HG03045 (cell line): Measurements from ENCODE around the gene PLD4.

Experiments used
- ATAC-seq: cut with Tn5 transposase; IDR thresholded peaks from one replicate; pipeline ENCODE4 v1.9.1; 2021; ENCODE audit warnings: mild to moderate bottlenecking, moderate library complexity; ENCODE audit not compliant: unreplicated experiment

PLD4 gene

DNA sequence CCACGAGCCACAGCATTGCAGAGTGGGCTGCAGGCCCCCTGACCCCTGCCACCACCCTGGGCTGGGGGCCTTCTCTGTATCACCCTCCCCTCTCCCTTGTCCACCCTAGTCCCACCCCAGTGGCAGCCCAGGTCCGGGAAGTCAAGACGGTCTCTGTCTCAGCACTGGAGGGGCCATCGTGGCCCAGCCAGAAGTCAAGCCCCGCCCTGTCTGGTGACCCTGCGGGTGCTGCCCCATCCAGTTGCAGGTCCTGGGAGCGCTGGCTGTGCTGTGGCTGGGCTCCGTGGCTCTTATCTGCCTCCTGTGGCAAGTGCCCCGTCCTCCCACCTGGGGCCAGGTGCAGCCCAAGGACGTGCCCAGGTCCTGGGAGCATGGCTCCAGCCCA is 2.7 kb downstream of the PLD4 start:
- no peak for ATAC-seq

DNA sequence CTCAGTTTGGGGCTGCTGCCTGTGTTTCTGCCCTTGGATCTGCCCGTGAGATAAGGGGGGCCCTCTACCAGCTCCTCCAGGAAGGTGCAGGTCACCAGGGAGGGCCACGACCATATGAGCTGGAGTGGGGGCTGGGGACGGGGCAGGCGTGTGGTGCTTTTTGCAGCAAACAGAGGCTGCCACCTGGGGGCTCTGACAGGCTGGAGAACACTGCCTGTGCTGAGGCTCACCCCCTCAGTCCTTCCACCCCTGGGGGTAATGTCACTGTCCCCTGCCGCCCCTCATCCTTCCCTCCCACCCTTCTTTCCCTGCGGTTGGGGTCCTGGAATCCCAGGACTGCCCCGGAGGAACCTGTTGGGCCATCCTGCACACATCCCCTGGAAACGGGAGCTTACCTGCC is 3.2 kb downstream of the PLD4 start:
- ATAC-seq = no peak

DNA sequence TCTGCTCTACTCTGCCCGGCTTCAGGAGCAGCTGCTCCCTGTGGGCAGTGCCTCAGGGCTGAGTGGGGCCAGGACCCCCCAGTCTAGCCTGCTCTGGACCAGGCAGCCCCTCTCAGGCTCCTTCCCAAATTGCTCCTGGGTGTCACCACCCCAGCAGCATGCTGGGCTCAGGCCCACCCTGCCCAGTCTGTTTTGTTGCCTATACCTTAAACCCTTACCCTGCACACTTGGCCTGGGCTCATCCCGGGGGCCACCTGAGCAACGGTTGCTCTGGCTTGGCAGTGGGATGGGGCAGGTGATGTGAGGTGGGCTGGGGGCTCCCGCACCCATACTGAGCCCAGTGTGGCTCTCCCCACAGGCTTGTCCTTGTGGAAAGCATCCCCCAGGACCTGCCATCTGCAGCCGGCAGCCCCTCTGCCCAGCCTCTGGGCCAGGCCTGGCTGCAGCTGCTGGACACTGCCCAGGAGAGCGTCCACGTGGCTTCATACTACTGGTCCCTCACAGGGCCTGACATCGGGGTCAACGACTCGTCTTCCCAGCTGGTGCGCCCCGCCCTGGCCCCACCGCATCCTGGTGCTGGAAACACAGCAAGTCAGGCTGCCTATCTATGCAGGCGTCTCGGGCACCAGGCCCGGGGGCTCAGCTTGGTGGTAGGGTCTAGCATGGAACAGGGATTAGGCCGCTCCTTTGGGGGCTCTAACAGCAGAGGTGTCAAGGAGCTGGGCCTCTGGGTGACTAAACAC is 3.9 kb downstream of the PLD4 start:
- ATAC-seq = no peak

DNA sequence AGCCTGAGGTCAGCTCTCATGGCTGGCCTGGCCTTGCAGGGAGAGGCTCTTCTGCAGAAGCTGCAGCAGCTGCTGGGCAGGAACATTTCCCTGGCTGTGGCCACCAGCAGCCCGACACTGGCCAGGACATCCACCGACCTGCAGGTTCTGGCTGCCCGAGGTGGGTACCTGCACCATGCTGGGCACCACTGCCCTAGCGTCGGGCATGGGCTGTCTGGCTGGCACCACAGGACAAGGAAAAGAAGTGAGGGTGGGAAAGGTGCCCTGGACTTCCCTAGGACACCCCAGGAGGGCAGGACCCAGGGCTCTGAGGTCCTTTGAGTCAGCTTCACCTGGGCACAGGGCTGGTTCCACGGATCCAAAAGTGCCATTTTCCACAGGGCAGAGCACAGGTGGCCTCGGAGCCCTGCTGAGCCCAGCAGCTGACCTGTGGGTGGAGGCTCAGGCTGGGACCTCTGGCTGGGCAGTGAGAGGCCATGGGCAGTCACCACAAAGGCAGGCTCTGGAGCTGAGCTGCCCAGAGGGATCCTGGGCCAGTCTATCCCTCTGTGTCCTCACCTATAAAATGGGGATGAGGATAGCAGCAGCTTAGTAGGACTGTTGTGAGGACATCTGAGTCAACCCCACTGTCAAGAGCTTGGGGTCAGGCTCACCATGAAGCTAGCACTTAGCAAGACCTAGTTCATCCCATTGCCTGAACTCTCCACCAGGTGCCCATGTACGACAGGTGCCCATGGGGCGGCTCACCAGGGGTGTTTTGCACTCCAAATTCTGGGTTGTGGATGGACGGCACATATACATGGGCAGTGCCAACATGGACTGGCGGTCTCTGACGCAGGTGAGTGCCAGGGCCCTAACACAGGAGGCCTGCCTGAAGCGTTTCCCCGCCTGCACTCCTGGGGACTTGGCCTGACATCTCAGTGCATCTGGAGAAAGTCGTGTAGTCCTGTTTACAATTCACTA is 4.9 kb downstream of the PLD4 start:
- no peak for ATAC-seq

DNA sequence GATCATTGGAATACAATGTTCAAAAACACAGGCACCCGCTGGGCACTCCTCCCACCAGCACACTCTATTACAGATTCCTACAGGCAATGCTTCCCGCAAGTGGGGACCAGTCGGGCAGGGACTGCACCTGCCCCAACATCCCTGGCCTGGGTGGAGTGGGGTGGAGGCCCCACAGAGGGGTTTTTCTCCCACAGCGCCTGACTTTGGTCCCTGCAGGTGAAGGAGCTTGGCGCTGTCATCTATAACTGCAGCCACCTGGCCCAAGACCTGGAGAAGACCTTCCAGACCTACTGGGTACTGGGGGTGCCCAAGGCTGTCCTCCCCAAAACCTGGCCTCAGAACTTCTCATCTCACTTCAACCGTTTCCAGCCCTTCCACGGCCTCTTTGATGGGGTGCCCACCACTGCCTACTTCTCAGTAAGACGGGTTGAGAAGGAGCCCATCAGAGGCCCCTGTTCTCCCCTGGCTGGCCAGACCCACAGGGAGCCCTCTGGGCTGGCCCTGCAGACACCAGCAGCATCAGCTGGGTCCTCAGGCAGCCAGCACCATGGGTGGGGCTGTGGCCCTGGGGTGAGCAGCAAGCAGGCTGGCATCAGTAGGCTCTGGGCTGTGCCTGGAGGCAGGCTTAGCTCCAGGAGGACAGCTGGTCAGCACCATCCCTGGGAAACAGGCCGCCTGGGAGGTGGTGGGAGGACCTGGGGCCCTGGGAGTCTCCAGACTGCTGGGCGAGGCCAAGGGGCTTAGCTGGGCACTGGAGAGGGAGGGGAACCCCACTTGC is 6.0 kb downstream of the PLD4 start:
- ATAC-seq = no peak

DNA sequence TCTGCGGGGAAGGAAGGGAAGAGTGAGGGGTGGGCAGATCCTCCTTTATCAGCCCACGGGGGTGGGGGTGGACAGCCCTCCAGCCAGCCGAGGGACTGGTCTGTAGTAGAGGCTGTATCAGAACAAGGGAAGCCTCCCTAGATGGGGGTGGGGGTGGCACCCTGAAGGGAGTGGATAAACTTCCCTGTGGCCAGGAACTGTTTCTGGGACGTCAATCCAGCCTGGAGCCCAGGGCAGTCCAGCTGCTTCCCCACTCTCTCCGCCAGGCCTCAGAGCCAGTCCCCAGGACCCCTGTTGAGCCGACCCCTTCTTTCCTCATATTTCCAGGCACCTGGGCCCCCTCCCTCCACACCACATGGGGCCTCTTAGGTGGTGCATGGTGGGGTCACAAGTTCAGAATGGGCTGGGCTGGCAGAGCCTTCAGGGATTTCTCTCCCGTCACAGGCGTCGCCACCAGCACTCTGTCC is 6.7 kb downstream of the PLD4 start:
- no peak for ATAC-seq

DNA sequence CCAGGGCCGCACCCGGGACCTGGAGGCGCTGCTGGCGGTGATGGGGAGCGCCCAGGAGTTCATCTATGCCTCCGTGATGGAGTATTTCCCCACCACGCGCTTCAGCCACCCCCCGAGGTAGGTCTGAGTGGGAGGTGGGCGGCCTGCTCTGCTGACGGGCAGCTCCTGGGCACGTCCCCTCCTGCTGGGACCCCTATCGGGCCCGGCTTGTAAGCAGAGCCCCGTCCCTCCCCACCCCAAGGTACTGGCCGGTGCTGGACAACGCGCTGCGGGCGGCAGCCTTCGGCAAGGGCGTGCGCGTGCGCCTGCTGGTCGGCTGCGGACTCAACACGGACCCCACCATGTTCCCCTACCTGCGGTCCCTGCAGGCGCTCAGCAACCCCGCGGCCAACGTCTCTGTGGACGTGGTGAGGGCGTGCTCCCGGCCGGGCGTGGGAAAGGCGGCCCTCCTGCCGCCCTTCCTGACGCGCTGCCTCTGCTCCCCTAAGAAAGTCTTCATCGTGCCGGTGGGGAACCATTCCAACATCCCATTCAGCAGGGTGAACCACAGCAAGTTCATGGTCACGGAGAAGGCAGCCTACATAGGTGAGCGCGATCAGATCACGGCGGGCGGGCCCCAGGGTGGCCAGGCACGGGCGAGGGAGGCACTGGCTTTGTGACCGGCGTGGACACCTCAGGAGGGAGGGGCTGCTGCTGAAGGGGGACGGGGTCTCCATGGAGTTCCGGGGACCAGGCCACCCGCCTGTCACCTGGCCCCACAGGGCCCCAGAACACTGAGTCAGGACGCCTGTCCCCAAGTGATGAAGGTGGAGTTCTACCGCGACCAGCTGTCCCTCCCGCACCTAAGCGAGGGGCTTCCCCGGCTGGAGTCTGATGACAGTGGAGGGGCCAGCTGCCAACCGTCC is 7.3 kb downstream of the PLD4 start:
- no peak for ATAC-seq

DNA sequence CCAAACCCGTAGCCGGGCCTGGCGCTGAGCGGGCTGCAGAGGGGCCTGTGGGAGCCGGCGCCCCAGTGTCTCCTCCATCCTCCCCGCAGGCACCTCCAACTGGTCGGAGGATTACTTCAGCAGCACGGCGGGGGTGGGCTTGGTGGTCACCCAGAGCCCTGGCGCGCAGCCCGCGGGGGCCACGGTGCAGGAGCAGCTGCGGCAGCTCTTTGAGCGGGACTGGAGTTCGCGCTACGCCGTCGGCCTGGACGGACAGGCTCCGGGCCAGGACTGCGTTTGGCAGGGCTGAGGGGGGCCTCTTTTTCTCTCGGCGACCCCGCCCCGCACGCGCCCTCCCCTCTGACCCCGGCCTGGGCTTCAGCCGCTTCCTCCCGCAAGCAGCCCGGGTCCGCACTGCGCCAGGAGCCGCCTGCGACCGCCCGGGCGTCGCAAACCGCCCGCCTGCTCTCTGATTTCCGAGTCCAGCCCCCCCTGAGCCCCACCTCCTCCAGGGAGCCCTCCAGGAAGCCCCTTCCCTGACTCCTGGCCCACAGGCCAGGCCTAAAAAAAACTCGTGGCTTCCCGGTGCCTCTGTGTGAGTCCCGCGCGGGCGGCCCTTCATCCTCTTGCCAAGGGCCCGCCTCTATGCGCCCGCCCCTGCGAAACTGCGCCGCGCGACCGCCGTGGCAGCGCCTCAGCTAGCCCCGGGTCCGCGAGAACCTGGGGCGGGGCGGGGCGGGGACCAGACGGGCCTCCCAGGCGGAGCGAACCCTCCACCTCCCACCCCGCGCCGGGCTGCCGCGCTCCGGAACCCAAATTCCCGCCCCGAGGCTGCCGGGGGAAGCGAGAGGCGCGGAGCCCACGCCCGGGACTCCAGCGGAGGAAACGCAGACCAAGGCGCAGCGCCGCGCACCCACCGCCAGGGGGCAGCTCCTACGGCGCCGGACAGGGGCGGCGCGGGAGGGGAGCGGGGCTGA is 8.3 kb downstream of the PLD4 start:
- peak; percentile 50 for ATAC-seq

DNA sequence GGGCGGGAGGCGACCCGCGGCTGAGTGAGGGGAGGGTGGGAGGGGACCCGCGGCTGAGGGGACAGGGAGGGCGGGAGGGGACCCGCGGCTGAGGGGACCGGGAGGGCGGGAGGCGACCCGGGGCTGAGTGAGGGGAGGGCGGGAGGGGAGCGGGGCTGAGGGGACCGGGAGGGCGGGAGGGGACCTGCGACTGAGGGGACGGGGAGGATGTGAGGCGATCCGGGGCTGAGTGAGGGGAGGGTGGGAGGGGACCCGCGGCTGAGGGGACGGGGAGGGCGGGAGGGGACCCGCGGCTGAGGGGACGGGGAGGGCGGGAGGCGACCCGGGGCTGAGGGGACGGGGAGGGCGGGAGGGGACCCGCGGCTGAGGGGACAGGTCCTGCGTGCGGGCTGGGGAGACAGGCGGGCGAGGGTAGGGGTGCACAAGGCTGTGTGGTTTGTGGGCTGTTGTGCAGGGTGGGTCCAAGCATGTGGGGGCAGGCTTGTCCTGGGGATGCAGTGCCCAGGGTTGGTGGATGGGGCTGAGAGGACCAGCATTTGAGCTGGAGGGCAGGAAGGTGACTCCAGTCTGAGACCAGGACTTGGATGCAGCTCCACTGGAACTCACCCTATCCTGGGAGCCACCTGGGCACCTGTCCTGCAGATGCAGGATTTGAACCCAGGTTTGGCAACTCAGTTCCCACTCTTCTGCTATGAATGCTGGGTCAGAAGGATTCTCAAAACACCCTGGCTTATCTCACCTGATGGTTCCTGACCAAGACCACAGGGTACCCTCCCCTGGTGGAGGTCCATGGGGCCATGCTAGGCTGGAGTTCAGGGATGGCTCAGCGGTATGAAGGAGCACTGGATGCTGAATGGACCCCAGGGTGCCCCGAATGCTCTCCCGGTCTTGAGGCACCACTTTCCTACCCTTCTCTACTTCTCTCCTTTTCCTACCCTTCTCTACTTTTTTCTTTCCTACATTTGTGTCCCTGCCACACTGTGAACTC is 9.4 kb downstream of the PLD4 start:
- no peak for ATAC-seq

DNA sequence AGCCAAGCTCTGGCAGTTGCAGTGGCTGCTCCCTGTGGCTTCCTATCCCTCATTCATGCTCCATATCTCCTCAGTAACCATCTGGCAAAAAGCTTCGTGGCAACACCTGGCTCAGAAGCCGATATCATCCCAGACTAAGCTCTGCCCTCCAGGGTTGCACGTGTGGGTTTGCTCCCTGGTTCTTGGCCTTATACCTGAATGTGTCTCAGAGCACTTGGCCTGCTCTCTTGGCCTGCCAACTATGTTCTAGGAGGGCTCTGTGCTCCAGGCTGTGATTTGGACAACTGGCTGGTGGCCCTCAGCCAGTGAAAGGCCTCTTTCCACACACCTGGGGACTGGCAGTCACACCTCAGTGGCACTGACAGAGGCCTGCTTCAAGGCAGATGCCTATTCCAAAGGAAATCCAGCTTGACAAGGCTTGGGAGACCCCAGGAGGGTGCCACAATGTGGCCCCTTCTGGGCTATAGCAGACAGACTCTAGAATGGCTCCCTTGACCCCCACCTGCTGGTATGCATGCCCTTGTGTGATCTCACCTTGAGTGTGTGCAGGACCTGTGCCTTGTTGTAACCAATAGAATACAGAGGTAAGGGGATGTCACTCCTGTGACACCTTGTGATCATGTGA is 10.5 kb downstream of the PLD4 start:
- no peak for ATAC-seq

DNA sequence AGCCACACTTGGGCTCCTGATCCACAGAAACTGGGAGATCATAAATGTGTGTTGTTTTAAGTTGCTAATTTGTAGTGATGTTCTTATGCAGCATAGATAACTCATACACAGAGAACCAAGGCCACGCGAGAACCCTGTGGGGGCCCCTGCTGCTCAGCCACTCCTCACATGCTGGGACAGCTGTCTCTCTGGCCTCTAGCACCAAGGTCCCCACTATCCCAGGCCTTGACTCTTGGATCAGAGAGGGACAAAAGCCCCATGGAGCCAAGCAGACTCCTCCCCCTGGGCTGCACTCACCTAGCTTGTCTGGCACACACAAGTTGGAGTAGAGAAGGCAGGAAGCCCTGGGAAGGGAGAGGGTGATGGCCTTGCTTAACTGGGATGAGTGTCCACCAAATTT is 11.3 kb downstream of the PLD4 start:
- ATAC-seq = no peak

DNA sequence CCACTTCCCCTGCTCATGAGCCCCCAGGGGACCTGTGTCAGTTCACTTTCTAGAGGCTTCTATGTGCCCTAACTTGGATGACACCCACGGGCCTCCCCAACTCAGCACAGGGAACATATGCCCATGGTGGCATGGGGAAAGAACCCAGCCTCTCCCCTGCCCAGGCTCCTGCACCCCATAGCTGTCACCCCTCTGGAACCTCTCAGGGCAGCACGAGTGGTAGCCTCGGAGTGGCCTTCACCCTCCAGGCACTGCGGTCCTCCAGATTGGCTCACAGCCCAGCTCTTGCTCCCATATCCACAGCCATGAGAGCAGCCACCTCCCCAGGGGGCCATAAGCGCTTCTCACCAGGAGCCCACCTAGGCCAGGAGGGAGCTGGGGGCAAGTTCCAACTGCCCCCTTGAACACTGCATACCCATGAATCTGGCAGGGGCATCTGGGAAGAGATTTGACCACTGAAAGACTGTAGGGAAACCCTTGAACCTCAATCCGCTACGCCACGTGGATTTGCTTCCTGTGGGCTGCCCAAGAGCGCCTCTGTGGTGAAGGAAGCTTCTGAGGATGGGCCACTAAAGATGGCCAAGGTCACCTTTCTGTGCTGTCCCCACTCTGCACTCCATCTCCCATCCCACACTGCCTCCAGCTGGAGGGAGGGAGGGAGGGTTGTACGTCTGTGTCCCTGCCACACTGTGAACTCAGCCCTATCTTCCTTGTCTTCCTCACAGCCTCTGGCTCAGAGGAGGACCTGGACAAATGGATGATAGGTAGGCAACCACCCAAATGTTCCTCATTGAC is 11.9 kb downstream of the PLD4 start:
- no peak for ATAC-seq

DNA sequence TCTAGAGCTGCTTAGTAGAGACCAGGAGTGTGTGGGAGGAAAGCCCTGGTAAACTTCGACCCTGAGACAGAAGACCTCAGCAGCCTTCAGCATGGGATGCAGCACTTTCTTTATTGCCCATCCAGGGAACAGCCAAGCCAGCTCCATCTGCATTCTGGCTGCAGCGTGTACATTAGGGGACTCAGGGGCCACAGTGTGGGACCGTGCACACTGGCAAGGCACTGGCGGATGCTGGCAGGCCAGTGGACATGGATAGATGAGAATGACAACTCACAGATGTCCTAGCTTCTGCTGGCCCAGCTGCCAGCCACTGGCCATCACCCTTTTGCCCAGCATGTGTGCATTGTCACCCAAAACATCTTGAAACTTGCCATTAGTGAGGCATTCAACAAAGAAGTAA is 12.5 kb downstream of the PLD4 start:
- no peak for ATAC-seq

DNA sequence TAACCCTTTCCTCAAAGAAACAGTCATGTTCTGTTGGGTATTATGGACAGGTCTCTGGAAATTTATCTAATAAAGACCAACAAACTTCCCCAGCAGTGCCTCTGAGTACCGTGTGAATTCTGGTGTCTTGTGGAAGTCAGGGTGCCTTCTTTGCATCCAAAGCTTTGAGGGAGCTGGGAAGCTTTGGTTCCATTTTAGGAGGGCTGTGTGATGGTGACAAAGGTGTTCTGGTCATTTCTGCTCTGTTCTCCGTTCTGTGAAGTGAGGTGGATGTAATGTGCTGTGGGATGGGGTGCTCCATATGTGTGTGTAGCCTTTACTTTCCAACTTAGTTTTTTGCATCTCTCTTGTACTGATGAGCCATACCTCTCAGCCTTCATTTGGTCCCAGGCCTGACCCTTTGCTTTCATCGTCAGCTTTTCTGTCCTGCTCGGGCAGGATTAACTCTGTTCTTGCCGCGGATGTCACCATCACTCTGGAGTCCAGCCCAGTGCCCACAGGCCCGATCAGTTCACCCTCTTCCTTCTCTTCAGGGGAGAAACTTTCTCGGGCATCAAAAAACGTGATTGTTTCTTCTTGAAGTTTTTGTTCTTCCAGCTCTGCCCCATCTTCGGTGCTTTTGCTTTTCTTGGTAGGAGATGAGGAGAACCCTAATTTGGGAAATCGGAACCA is 13.2 kb downstream of the PLD4 start:
- ATAC-seq = no peak

DNA sequence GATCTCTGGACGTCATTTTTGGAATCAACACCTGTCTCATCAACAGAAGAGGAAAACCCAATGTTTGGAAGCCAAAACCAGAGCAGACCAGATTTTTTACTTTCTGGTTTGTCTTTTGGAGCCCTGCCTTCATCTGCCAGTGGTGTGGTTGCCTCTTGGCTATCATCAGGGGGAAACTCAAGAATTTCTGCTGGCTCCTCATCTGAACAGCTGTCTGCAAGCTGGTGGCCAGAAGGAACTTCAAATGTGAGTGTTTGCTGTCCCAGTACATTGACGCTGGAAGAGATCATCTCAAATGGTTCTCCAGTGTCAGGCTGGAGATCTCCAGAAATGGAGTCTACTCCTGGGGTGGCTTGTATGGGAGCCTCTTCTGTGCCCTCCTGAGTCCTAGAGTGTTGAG is 13.8 kb downstream of the PLD4 start:
- ATAC-seq = no peak

DNA sequence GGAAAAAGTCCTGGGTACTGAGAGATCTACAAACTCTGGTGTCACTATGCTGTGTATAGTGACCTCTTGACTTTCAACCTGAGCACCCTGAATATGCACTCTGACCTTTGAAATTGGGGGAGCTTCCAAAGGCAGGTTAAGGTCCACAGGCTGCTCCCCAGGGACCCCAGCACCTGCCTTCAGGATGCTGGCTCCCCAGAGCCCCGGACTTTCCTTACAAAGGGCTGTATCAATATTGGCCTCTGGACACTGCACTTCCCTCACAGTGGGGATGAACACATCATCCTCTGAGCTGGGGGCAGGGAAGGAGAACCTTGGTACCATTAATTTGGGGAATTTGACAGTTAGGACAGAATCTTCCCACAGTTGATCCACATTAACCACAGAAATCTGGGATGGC is 14.3 kb downstream of the PLD4 start:
- no peak for ATAC-seq
